DMS79 treated with DMSO at 0.1 percent for 48 hours (cell line): Measurements from ENCODE around the gene VIT.
A peak's percentile ranks its signal among the peaks of the same experiment; 100 is the strongest.
"Not testable (repeated sequence)": the region's sequence is repeated elsewhere in the genome, so short reads cannot be mapped to it uniquely, and the experiment has no call there.

ENCODE experiments used
- DNase-seq: peaks from one replicate; lab custom pipeline; 2025; lab: John Stamatoyannopoulos, UW

Gene VIT

GRCh38 chr2:36807223-36807886, 110.8 kb downstream of the VIT start:
- DNase-seq = no peak

GRCh38 chr2:36808386-36809068, 112.0 kb downstream of the VIT start:
- no peak for DNase-seq

GRCh38 chr2:36809069-36809445, 112.5 kb downstream of the VIT start:
- no peak for DNase-seq

- DNase-seq = no peak
Measured at GRCh38 chr2:36811071-36811470, 114.6 kb downstream of the VIT start.

- no peak for DNase-seq
Measured at GRCh38 chr2:36812196-36812595, 115.7 kb downstream of the VIT start.

- no peak for DNase-seq
Measured at GRCh38 chr2:36818542-36818941, 122.0 kb downstream of the VIT start.

- no peak for DNase-seq
Measured at GRCh38 chr2:36819095-36819711, 122.7 kb downstream of the VIT start.

- DNase-seq = peak; percentile 100
Measured at GRCh38 chr2:36820942-36821605, 124.6 kb downstream of the VIT start.

GRCh38 chr2:36823862-36824261, 127.4 kb downstream of the VIT start:
- DNase-seq = no peak

GRCh38 chr2:36824273-36824672, 127.8 kb downstream of the VIT start:
- DNase-seq = no peak

GRCh38 chr2:36824683-36825082, 128.2 kb downstream of the VIT start:
- not testable (repeated sequence) for DNase-seq

- no peak for DNase-seq
Measured at GRCh38 chr2:36831185-36831584, 134.7 kb downstream of the VIT start.

- DNase-seq = no peak
Measured at GRCh38 chr2:36834203-36834602, 137.7 kb downstream of the VIT start.

- DNase-seq = no peak
Measured at GRCh38 chr2:36834731-36835524, 138.4 kb downstream of the VIT start.

GRCh38 chr2:36839976-36840617, 143.6 kb downstream of the VIT start:
- no peak for DNase-seq

GRCh38 chr2:36843838-36844237, 147.3 kb downstream of the VIT start:
- DNase-seq = no peak

GRCh38 chr2:36849265-36849664, 152.8 kb downstream of the VIT start:
- DNase-seq = no peak

- no peak for DNase-seq
Measured at GRCh38 chr2:36854241-36854640, 157.7 kb downstream of the VIT start.

- no peak for DNase-seq
Measured at GRCh38 chr2:36855429-36855828, 158.9 kb downstream of the VIT start.

- DNase-seq = no peak
Measured at GRCh38 chr2:36857713-36858112, 161.2 kb downstream of the VIT start.

GRCh38 chr2:36858551-36859365, 162.3 kb downstream of the VIT start:
- DNase-seq = no peak
